Activated CD4-positive, alpha-beta T cell treated with anti-CD3 and anti-CD28 coated beads, Interleukin-2, amount 50 U/mL, for 1 hour (primary cell): ENCODE data around the gene RCBTB1.

Source experiments
- DNase-seq: peaks from one replicate; pipeline ENCODE4 v3.0.0-alpha.2; 2020

Gene RCBTB1

GRCh38 chr13:49499889-49500660, 85.3 kb downstream of the RCBTB1 start:
- no peak for DNase-seq

- no peak for DNase-seq
Observed at GRCh38 chr13:49498206-49498605, 87.2 kb downstream of the RCBTB1 start.

GRCh38 chr13:49497272-49497671, 88.1 kb downstream of the RCBTB1 start:
- DNase-seq: no peak

- DNase-seq: peak; percentile 38
Observed at GRCh38 chr13:49496837-49497236, 88.5 kb downstream of the RCBTB1 start.

GRCh38 chr13:49495783-49496762, 89.3 kb downstream of the RCBTB1 start, which contains the start of gene PHF11:
TSS of gene PHF11 (plus strand) at chr13:49495953. CDS start at chr13:49496002, 49 bp downstream.
- DNase-seq: peak; percentile 85

GRCh38 chr13:49494645-49495044, 90.7 kb downstream of the RCBTB1 start:
- DNase-seq: no peak

GRCh38 chr13:49488563-49488962, 96.8 kb downstream of the RCBTB1 start:
- DNase-seq: no peak
